HL-60 (cell line): ENCODE results near the gene PACSIN3.

Source experiments
- DNase-seq, 2 experiments: peaks; one replicate each; pipeline ENCODE4 v3.0.0-alpha.2; 2010 to 2020; ENCODE audit warnings: low read depth in 1 of 2, low spot score in 1 of 2
- H3K27ac ChIP-seq: fragments of 250-450 bp; sonication (Bioruptor Pico); replicated peaks from 2 replicates; pipeline ENCODE4 v1.5.1; 2020; ENCODE audit warnings: mild to moderate bottlenecking, moderate library complexity
- H3K27me3 ChIP-seq: fragments of 250-450 bp; sonication (Bioruptor Pico); 2 replicates; pipeline ENCODE4 v1.5.1; 2021; ENCODE audit warnings: mild to moderate bottlenecking, moderate library complexity; ENCODE audit not compliant: insufficient read depth, poor library complexity, severe bottlenecking
- H3K4me3 ChIP-seq: replicated peaks from 2 replicates; pipeline ENCODE4 v1.5.1; 2011; ENCODE audit warnings: mild to moderate bottlenecking, control low read depth, low read length; ENCODE audit not compliant: insufficient read depth
- CTCF ChIP-seq: IDR thresholded peaks from one replicate; pipeline ENCODE4 v1.5.1; 2011; ENCODE audit warnings: low read length, control low read depth, inconsistent platforms; ENCODE audit not compliant: insufficient read depth
- GABPA ChIP-seq: IDR thresholded peaks from 2 replicates; pipeline ENCODE4 v1.6.1; 2012; ENCODE audit warnings: low read depth
- POLR2AphosphoS5 ChIP-seq: IDR thresholded peaks from 2 replicates; pipeline ENCODE4 v1.6.1; 2012; ENCODE audit warnings: low read depth
- REST ChIP-seq: IDR thresholded peaks from 2 replicates; pipeline ENCODE4 v1.6.1; 2012; ENCODE audit warnings: low read depth; ENCODE audit not compliant: insufficient replicate concordance
- SPI1 ChIP-seq: IDR thresholded peaks from 2 replicates; pipeline ENCODE4 v1.6.1; 2012; ENCODE audit warnings: low read depth, mild to moderate bottlenecking, borderline replicate concordance

Gene PACSIN3

GRCh38 chr11:47148903-47149531 lies 37.2 kb downstream of the PACSIN3 start:
- DNase-seq, result no peak
- no peak overlapping the region for H3K27ac ChIP-seq
- H3K27me3 ChIP-seq, result no peaks in the 10 kb centered on the region
- no peak for TF ChIP-seq REST
- TF ChIP-seq CTCF, result no peak
- TF ChIP-seq POLR2AphosphoS5, result no peak
- no peak for TF ChIP-seq GABPA
- no peak for TF ChIP-seq SPI1
- no peak overlapping the region for H3K4me3 ChIP-seq

GRCh38 chr11:47148270-47148669 lies 38.0 kb downstream of the PACSIN3 start:
- no peak overlapping the region for H3K27ac ChIP-seq
- DNase-seq, result no peak
- TF ChIP-seq POLR2AphosphoS5, result no peak
- no peak for TF ChIP-seq REST
- TF ChIP-seq CTCF, result no peak
- no peak for TF ChIP-seq GABPA
- TF ChIP-seq SPI1, result no peak

GRCh38 chr11:47147681-47148080 lies 38.6 kb downstream of the PACSIN3 start:
- Histone ChIP-seq H3K4me3 (no peak overlapping the region), H3K27ac (no peak overlapping the region), H3K27me3 (no peaks in the 10 kb centered on the region)
- DNase-seq, result no peak
- TF ChIP-seq POLR2AphosphoS5, result no peak
- TF ChIP-seq GABPA, result no peak
- TF ChIP-seq CTCF, result no peak
- no peak for TF ChIP-seq REST
- no peak for TF ChIP-seq SPI1

More at GRCh38 chr11:47148270-47148669, 38.0 kb downstream of the PACSIN3 start:
- no peaks in the 10 kb centered on the region for H3K27me3 ChIP-seq
- H3K4me3 ChIP-seq, result no peak overlapping the region
